HG03354 (cell line): ENCODE measurements around the gene COL20A1.
"Not testable (repeated sequence)": the region's sequence is repeated elsewhere in the genome, so short reads cannot be mapped to it uniquely, and the experiment has no call there.

Experiments
- ATAC-seq: cut with Tn5 transposase; IDR thresholded peaks from one replicate; pipeline ENCODE4 v1.9.1; 2021; ENCODE audit warnings: mild to moderate bottlenecking; ENCODE audit not compliant: unreplicated experiment, poor library complexity, severe bottlenecking

COL20A1 gene

DNA sequence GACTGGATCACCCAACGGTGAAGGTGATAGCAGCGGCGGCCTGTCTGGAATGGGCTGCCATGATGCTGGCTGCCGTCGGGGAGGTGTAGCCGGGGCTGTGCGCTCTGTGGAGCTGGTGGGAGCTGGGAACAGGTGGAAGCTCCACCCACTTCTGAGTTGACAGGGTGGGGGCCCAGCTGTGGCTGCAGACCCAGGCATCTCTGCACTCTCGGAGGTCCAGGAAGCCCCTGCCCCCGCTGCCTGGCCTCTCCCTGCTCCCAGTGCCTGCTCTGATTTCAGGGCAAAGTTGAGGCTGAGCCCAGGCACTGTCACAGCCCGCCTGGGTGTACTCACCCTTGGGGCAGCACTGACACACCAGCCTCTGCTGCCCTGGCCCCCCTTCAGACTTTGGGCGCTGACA is 86.3 kb downstream of the COL20A1 start:
- no peak for ATAC-seq

- ATAC-seq, result not testable (repeated sequence)
These were observed 86.9 kb downstream of the COL20A1 start for GRCh38 chr20:63379872-63380271.

DNA sequence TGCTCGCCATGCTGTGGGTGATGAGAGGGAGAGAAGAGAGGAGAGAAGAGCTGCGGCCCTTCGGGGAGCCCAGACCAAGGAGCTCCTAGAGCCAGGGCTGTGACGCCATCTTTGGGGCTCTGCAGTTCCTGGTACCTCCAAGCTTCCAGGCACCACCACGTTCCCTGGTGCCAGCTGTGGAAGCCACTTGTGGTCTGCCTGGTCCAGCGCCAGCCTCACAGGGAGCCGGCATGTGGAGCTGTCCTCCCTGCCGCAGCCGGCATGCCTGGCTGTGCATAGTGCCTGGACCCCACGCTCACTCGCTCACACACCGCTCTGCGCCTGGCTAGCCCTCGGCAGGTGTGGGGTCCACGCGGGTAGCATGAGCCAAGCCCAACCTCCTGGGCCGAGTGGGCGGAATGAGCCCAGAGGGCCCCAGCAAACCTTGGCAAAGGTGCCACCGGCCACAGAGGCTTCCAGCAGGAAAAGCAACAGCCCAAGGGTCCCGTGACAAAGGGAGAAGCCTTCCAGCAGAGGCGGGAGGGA is 87.4 kb downstream of the COL20A1 start:
- ATAC-seq, result no peak

DNA sequence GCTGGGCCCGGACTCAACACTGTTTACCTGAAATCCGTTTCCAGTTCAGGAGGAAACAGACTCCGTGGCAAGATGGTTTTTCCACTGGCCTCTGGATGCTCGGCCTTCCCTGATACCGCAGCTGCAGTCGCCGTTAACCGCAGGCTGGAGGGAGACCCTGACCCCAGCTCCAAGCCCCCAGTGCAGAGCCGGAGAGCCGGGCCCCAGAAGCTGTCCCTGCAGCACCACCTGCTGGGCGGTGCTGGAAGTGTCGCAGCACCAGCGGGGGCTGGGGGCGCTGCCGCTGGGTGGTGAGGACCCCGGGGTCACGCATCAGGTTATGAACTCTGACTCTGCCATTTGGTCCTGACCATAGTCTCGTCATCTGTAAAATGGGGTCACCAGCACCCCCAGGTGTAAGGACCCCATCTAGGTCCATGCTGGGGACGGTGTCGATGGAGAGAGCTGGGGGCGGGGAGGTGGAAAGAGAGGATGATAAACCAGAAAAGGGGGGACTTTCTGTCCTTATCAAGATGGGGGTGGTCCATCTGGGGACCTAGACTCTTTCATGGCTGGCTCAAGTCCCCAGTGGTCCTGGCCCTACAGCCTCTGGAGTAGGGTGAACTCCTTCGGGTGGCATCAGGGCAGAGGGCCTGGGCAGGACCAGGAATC is 88.9 kb downstream of the COL20A1 start:
- ATAC-seq, result no peak

DNA sequence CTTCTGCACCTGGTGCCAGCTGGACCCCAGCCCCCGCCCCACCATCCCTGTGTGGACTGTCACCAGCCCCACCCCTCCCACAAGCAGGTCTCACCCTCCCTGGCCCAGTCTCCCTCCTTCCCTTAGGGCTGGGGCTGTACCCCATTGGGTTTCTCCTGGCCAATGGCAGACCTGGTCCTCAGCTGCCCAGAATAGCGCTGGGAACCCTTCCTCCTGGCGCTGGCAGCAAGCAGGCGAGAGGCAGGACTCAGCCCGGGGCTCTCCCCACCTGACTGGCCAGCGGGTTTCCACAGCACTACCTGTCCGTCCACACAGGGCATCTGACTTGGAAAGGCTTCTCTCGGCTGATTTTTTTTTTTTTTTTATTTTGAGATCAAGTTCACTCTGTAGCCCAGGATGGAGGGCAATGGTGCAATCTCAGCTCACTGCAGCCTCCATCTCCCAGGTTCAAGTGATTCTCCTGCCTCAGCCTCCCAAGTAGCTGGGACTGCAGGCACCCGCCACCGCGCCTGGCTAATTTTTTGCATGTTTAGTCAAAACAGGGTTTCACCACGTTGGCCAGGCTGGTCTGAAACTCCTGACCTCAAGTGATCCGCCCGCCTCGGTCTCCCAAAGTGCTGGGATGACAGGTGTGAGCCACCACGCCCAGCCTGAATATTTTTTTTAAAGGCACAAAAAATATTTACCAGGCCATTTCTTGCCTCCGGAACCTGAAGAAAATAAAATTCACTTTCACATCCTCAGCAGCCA is 89.7 kb downstream of the COL20A1 start:
- no peak for ATAC-seq

DNA sequence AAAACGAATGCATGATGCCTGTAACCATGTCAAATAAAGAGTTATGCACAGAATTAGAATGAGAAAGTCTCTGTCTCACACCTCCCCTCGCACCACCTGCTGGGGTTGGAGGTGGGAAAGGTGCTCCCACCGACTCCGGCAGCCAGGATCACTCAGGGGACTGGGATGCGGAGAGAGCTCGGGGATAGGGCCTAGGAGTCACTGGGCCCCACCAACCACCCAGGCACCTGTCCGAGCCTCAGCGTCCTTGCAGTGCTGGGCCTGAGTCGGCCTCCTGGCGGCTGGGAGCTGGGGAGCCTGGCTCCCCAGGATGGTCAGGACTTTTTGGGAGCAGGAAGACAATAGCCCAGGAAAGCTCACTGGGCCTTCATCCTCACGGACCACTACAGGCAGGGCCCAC is 90.6 kb downstream of the COL20A1 start:
- ATAC-seq, result no peak

DNA sequence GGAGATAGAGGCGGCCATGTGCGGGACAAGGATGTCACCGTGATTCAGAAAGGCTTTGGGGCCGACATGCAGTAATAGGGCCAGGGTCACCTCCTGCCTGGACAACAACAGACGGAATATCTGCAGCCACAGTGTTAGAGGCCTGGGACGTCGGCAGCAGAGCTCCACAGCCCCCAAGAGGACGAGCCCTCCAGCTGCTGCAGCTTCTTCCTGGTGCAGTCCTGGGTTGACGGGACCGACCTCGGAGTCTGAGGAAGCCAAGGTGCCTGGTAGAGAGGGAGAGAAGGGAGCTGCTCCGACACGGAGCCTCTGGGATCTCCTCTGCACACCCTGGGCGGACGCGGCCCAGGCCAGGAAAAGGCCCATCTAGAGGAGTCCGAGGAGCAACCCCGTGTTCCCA is 91.3 kb downstream of the COL20A1 start:
- no peak for ATAC-seq
